Caco-2 (cell line): ENCODE data around the gene UBA1. TPM values are rescaled to one million over a fixed set of nuclear protein-coding genes. Genes with fewer than 3 reads are reported as not detected.

Experiments
- BruUV-seq: library from RNA; stranded (reverse); fragments of 400-500 nt; replicated peaks from 2 replicates; lab custom pipeline; 2021; lab: Mats Ljungman, UMichigan
- CTCF ChIA-PET: fragments of 300-600 bp; sonication (Branson Sonifier 250); formaldehyde crosslinking; loops from one replicate; lab custom pipeline; 2022; ENCODE audit warnings: antibody characterized with exemption; lab: Charles Lee
- POLR2A ChIA-PET: fragments of 300-600 bp; sonication (Branson Sonifier 250); formaldehyde crosslinking; loops from one replicate; lab custom pipeline; 2022; ENCODE audit warnings: antibody characterized with exemption; lab: Charles Lee
- DNase-seq, 2 experiments: peaks; one replicate each; pipeline versions ENCODE4 v3.0.0 to v3.0.0-alpha.2; 2020 to 2022
- H3K27me3 ChIP-seq: replicated peaks from 2 replicates; pipeline ENCODE4 v1.6.0; 2011; ENCODE audit warnings: low read length; ENCODE audit not compliant: control insufficient read depth, insufficient read depth
- H3K36me3 ChIP-seq: 2 replicates; pipeline ENCODE4 v1.5.1; 2011; ENCODE audit warnings: low read length; ENCODE audit not compliant: control insufficient read depth, insufficient read depth
- H3K4me1 ChIP-seq: fragments of 250-450 bp; sonication (Bioruptor Pico); 2 replicates; pipeline ENCODE4 v1.5.1; 2020; ENCODE audit warnings: mild to moderate bottlenecking
- H3K4me3 ChIP-seq: 2 replicates; pipeline ENCODE4 v1.5.1; 2011; ENCODE audit warnings: low read depth, mild to moderate bottlenecking, control low read depth, low read length
- H3K9me3 ChIP-seq: fragments of 250-450 bp; sonication (Bioruptor Pico); 2 replicates; pipeline ENCODE4 v1.5.1; 2020; ENCODE audit warnings: mild to moderate bottlenecking, moderate library complexity
- H3K27ac Mint-ChIP-seq: one replicate; pipeline ENCODE4 v1.8.0; 2022; ENCODE audit warnings: mixed read lengths; ENCODE audit not compliant: unreplicated experiment
- H3K27me3 Mint-ChIP-seq: one replicate; pipeline ENCODE4 v1.8.0; 2022; ENCODE audit warnings: mixed read lengths; ENCODE audit not compliant: insufficient read depth, unreplicated experiment
- H3K36me3 Mint-ChIP-seq: one replicate; pipeline ENCODE4 v1.8.0; 2022; ENCODE audit warnings: mild to moderate bottlenecking, mixed read lengths; ENCODE audit not compliant: insufficient read depth, unreplicated experiment
- H3K4me1 Mint-ChIP-seq: one replicate; pipeline ENCODE4 v1.8.0; 2022; ENCODE audit warnings: low read depth, mixed read lengths; ENCODE audit not compliant: unreplicated experiment
- H3K4me3 Mint-ChIP-seq: one replicate; pipeline ENCODE4 v1.8.0; 2022; ENCODE audit warnings: mild to moderate bottlenecking, moderate library complexity, mixed read lengths; ENCODE audit not compliant: unreplicated experiment
- H3K9me3 Mint-ChIP-seq: one replicate; pipeline ENCODE4 v1.8.0; 2022; ENCODE audit warnings: mixed read lengths; ENCODE audit not compliant: unreplicated experiment
- intact Hi-C: fragments of 100-400 bp; cut with micrococcal nuclease; formaldehyde crosslinking; loops from one replicate; pipeline ENCODE4 v1.10.0; 2022; ENCODE audit not compliant: unreplicated experiment
- total RNA-seq: library from RNA; stranded (reverse); gene quantifications from 2 replicates; pipeline ENCODE4 v1.2.3, GENCODE V29; 2022
- TF ChIP-seq, protein P1 (sequence below), 2 experiments: fragments of 200-600 bp in 1 of 2; IDR thresholded peaks; 1 replicate in 1 of 2; 2 replicates in 1 of 2; pipeline versions ENCODE4 v1.5.1 to v1.8.0; 2011 to 2022; ENCODE audit warnings: antibody characterized with exemption in 1 of 2, control low read depth in 1 of 2, inconsistent platforms in 1 of 2, low read depth in 1 of 2, low read length in 1 of 2, mild to moderate bottlenecking in 1 of 2, moderate library complexity in 1 of 2; ENCODE audit not compliant: insufficient read depth in 1 of 2, severe bottlenecking in 1 of 2, unreplicated experiment in 1 of 2

The UBA1 gene
- total RNA-seq, 1 experiment from 2014 or later: 156 TPM

DNA sequence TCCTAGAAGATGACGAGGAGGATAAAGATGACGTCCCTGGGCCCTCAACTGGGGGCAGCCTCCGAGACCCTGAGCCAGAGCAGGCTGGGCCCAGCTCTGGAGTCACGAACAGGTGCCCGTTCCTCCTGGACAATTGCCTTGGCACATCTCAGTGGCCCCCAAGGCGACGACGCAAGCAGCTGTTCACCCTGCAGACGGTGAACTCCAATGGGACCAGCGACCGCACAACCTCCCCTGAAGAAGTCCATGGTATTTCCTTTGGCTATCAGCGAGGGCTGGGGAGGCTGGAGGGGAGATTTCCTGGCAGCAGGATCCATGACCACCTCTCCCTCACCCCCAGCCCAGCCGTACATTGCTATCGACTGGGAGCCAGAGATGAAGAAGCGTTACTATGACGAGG lies 51.0 kb downstream of the UBA1 start:
- H3K36me3 ChIP-seq: no peaks in the 10 kb centered on the region; the same call in 1 of the 2 replicates
- H3K9me3 ChIP-seq: no peaks in the 10 kb centered on the region
- CTCF ChIA-PET: no interaction called here
- no peak overlapping the region for H3K4me3 ChIP-seq
- TF ChIP-seq, protein P1, sequence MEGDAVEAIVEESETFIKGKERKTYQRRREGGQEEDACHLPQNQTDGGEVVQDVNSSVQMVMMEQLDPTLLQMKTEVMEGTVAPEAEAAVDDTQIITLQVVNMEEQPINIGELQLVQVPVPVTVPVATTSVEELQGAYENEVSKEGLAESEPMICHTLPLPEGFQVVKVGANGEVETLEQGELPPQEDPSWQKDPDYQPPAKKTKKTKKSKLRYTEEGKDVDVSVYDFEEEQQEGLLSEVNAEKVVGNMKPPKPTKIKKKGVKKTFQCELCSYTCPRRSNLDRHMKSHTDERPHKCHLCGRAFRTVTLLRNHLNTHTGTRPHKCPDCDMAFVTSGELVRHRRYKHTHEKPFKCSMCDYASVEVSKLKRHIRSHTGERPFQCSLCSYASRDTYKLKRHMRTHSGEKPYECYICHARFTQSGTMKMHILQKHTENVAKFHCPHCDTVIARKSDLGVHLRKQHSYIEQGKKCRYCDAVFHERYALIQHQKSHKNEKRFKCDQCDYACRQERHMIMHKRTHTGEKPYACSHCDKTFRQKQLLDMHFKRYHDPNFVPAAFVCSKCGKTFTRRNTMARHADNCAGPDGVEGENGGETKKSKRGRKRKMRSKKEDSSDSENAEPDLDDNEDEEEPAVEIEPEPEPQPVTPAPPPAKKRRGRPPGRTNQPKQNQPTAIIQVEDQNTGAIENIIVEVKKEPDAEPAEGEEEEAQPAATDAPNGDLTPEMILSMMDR (IDR thresholded peaks at IDR 0.05; ENCODE audit: insufficient read depth in 1 of 2, low read depth in 1 of 2, low read length in 1 of 2, severe bottlenecking in 1 of 2, unreplicated experiment in 1 of 2): no peak
- H3K27me3 ChIP-seq: no peaks in the 10 kb centered on the region
- intact Hi-C loops: no loop called here
- no peak overlapping the region for H3K4me3 Mint-ChIP-seq
- no peak for DNase-seq
- no peaks in the 10 kb centered on the region for H3K9me3 Mint-ChIP-seq
- no peaks in the 10 kb centered on the region for H3K4me1 Mint-ChIP-seq
- no peaks in the 10 kb centered on the region for H3K4me1 ChIP-seq
- H3K36me3 Mint-ChIP-seq: peaks cover 25% of the 10 kb centered on the region
- POLR2A ChIA-PET: no interaction called here
- no peaks in the 10 kb centered on the region for H3K27me3 Mint-ChIP-seq
- no peak overlapping the region for H3K27ac Mint-ChIP-seq
- no TSS peak for BruUV-seq

- TF ChIP-seq, protein P1 (IDR thresholded peaks at IDR 0.05; ENCODE audit: insufficient read depth in 1 of 2, low read depth in 1 of 2, low read length in 1 of 2, severe bottlenecking in 1 of 2, unreplicated experiment in 1 of 2): no peak
- DNase-seq: no peak
- no peaks in the 10 kb centered on the region for H3K27me3 ChIP-seq
- Mint-ChIP-seq H3K9me3 (no peaks in the 10 kb centered on the region), H3K4me1 (no peaks in the 10 kb centered on the region), H3K27ac (no peak overlapping the region), H3K27me3 (no peaks in the 10 kb centered on the region), H3K36me3 (peaks cover 22% of the 10 kb centered on the region), H3K4me3 (no peak overlapping the region)
- intact Hi-C loops: no loop called here
- BruUV-seq: no TSS peak
- no peaks in the 10 kb centered on the region for H3K9me3 ChIP-seq
- no peak overlapping the region for H3K4me3 ChIP-seq
- H3K36me3 ChIP-seq: no peaks in the 10 kb centered on the region; the same call in 1 of the 2 replicates
- H3K4me1 ChIP-seq: no peaks in the 10 kb centered on the region
- ChIA-PET POLR2A (no interaction called here), CTCF (interaction anchor here (0.7 kb wide), 1 partner anchor 252 kb away, joined by 6 read pairs; no protein-coding TSS in a partner anchor)
These were observed 51.5 kb downstream of the UBA1 start for GRCh38 chrX:47245156-47245555.

DNA sequence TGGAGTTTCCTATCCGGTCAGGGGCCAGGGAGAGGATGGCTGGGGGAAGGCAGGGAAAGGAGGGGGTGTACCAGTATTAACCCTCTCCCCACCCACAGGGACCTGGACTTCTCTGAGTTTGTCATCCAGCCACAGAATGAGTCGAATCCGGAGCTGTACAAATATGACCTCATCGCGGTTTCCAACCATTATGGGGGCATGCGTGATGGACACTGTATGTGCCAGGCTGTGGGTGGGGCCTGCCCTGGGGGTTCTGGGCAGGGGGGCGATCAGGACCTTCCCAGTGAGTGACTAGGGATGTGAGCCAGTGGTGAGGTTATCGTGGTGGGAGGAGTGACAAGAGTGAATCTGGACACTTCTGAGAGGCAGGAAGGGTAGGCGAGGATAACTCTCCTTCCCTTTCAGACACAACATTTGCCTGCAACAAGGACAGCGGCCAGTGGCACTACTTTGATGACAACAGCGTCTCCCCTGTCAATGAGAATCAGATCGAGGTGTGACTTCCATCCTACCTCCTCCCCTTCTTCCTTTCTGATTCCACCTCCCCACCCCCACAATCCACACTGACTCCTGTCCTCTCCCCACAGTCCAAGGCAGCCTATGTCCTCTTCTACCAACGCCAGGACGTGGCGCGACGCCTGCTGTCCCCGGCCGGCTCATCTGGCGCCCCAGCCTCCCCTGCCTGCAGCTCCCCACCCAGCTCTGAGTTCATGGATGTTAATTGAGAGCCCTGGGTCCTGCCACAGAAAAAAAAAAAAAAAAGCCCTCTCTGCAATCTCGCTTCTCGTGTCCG lies 53.8 kb downstream of the UBA1 start:
- CTCF ChIA-PET: no interaction called here
- H3K27me3 ChIP-seq: no peaks in the 10 kb centered on the region
- Mint-ChIP-seq H3K36me3 (peaks cover 22% of the 10 kb centered on the region), H3K27me3 (no peaks in the 10 kb centered on the region), H3K9me3 (no peaks in the 10 kb centered on the region), H3K4me3 (no peak overlapping the region), H3K27ac (peak overlapping the region; percentile 34), H3K4me1 (no peaks in the 10 kb centered on the region)
- no TSS peak for BruUV-seq
- H3K9me3 ChIP-seq: no peaks in the 10 kb centered on the region
- TF ChIP-seq, protein P1 (IDR thresholded peaks at IDR 0.05; ENCODE audit: insufficient read depth in 1 of 2, low read depth in 1 of 2, low read length in 1 of 2, severe bottlenecking in 1 of 2, unreplicated experiment in 1 of 2): no peak
- H3K4me3 ChIP-seq: no peak overlapping the region
- no peak for DNase-seq
- H3K4me1 ChIP-seq: no peaks in the 10 kb centered on the region
- H3K36me3 ChIP-seq: no peaks in the 10 kb centered on the region
- POLR2A ChIA-PET: no interaction called here
- intact Hi-C loops: no loop called here
